Tibial artery (tissue), 4 donors: ENCODE measurements around the gene KIF24.
A peak's percentile ranks its signal among the peaks of the same experiment; 100 is the strongest.

Experiments used
- DNase-seq, 2 donors: peaks; one replicate each; pipeline ENCODE4 v3.0.0-alpha.2; 2019
- H3K27ac ChIP-seq, 2 donors: fragments of 200-600 bp; sonication (generic) in 1 of 2; 1 replicate in 1 of 2; 2 replicates in 1 of 2; pipeline ENCODE4 v1.5.1; 2018 to 2019; ENCODE audit warnings: mild to moderate bottlenecking in 1 of 2
- H3K27me3 ChIP-seq, 2 donors: fragments of 200-600 bp; sonication (generic) in 1 of 2; one replicate each; pipeline versions ENCODE4 v1.5.1 to v1.6.0; 2016 to 2019
- H3K36me3 ChIP-seq, 3 donors: fragments of 200-600 bp; sonication (generic) in 2 of 3; one replicate each; pipeline ENCODE4 v1.5.1; 2016 to 2019; ENCODE audit warnings: mild to moderate bottlenecking in 2 of 3
- H3K4me1 ChIP-seq, 4 donors: fragments of 200-600 bp; sonication (generic) in 2 of 4; 1 replicate in 3 of 4; 2 replicates in 1 of 4; pipeline ENCODE4 v1.5.1; 2016 to 2019
- H3K4me3 ChIP-seq, 2 donors: fragments of 200-600 bp; sonication (generic) in 1 of 2; 1 replicate in 1 of 2; 2 replicates in 1 of 2; pipeline ENCODE4 v1.5.1; 2018 to 2019; ENCODE audit warnings: mild to moderate bottlenecking in 2 of 2
- H3K9me3 ChIP-seq, 3 donors: fragments of 200-600 bp; sonication (generic) in 1 of 3; one replicate each; pipeline ENCODE4 v1.5.1; 2016 to 2019
- CTCF ChIP-seq, 2 experiments: fragments of 200-600 bp in 1 of 2; fragments of 450-650 bp in 1 of 2; IDR thresholded peaks; one replicate each; pipeline ENCODE4 v1.5.1; 2017 to 2019; ENCODE audit warnings: antibody characterized with exemption in 2 of 2, mild to moderate bottlenecking in 1 of 2, moderate library complexity in 1 of 2
- intact Hi-C: fragments of 100-400 bp; cut with DNase I; formaldehyde crosslinking; loops from one replicate; pipeline ENCODE4 v1.15.0; 2023; ENCODE audit warnings: low total_unique reads

Gene KIF24

DNA sequence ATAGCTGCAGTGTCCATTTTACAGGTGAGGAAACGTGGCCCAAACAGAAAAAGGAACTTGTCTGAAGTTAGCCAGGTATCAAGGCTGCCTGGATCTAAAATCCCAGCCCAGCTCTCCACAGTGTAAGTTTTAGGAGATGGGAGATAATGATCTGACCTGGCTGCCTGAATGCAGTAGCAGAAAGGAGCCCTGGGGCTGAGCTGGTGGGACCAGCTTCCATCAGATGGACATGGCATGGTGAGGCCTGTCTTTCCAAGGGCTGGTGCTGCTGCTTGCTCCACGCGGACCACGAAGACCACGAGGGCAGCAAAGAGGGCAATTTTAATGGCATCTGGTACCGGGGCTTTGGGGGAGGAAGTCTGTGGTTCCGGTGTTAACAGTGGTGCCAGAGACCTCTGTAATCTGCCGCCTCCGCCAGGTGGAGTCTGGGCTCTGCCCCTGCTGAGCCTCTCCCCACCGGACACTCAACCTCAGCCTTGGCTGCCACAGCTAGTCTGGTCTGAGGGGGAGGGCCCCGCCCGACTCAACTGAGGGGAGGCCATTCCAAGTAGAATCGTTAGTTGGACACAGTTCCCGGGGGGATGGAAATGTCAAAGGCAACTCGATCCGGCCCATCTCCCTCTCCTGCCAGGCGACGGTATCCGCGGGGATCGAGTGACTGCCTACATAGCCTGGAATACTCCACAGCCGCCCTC lies 47.0 kb upstream of the KIF24 start:
- no peak for TF ChIP-seq CTCF (IDR thresholded peaks at IDR 0.05)
- Histone ChIP-seq H3K36me3 (peaks cover 5 to 18% (median 16%) of the 10 kb centered on the region in 3 donors), H3K4me3 (peak overlapping the region; percentile 61 to 71), H3K27me3 (peaks cover 0 to 16% of the 10 kb centered on the region in 2 donors), H3K4me1 (peaks cover 0 to 42% (median 24%) of the 10 kb centered on the region in 4 donors), H3K27ac (peak overlapping the region; percentile 62 to 72), H3K9me3 (peaks cover 0 to 11% (median 0%) of the 10 kb centered on the region in 3 donors)
- intact Hi-C loops = loop anchor here (2.0 kb wide), 1 partner anchor 45 kb away; no protein-coding TSS in a partner anchor
- DNase-seq = peak in 1 of 2 donors; percentile 35

DNA sequence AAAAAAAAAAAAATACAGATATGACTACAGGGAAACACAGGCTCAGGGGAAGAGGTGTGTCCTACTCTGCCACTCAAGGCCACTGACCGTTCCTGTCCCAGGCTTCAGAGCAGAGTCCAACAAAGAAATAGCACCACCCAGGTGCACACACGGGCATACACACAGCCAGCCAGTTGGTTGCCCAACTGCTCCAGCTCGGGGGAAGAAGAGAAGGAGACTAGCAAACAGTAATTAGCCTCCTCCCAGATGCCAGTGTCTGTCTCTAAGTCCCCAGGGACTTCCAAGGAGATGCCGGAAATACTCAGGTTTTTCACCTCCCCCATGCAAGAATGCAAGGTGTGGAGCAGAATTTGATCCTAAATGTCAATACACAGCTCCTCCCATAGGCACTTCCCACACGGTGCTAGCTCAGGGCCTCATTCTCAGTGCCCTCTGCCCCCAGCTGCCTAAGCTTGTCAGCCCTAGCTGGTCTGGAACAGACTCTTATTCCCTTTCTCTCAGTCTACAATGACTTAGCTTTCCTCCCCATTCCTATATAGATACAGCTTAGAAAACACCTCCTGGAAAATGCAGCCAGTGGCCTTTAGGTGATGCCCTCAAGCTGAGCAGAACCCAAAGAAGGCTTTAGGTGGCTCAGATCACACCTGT lies 46.0 kb upstream of the KIF24 start:
- TF ChIP-seq CTCF (IDR thresholded peaks at IDR 0.05) = no peak
- Histone ChIP-seq H3K36me3 (peaks cover 7 to 25% (median 24%) of the 10 kb centered on the region in 3 donors), H3K4me3 (no peak overlapping the region), H3K27ac (no peak overlapping the region), H3K4me1 (peaks cover 0 to 33% (median 16%) of the 10 kb centered on the region in 4 donors), H3K9me3 (peaks cover 0 to 12% (median 0%) of the 10 kb centered on the region in 3 donors), H3K27me3 (peaks cover 0 to 18% of the 10 kb centered on the region in 2 donors)
- intact Hi-C loops = no loop called here
- no peak for DNase-seq

- Histone ChIP-seq H3K4me3 (no peak overlapping the region), H3K36me3 (peaks cover 7 to 25% (median 25%) of the 10 kb centered on the region in 3 donors), H3K9me3 (peaks cover 0 to 12% (median 0%) of the 10 kb centered on the region in 3 donors), H3K4me1 (peaks cover 0 to 26% (median 12%) of the 10 kb centered on the region in 4 donors), H3K27ac (no peak overlapping the region), H3K27me3 (peaks cover 0 to 18% of the 10 kb centered on the region in 2 donors)
- no peak for DNase-seq
- no peak for TF ChIP-seq CTCF (IDR thresholded peaks at IDR 0.05)
- intact Hi-C loops = no loop called here
These were observed 45.3 kb upstream of the KIF24 start for GRCh38 chr9:34374339-34374738.

- intact Hi-C loops = no loop called here
- DNase-seq = no peak
- peaks cover 0 to 22% (median 11%) of the 10 kb centered on the region in 4 donors for H3K4me1 ChIP-seq
- TF ChIP-seq CTCF (IDR thresholded peaks at IDR 0.05) = no peak
- no peak overlapping the region for H3K27ac ChIP-seq
- peaks cover 7 to 30% (median 25%) of the 10 kb centered on the region in 3 donors for H3K36me3 ChIP-seq
- H3K27me3 ChIP-seq = peaks cover 0 to 18% of the 10 kb centered on the region in 2 donors
- no peak overlapping the region for H3K4me3 ChIP-seq
- H3K9me3 ChIP-seq = peaks cover 0 to 12% (median 0%) of the 10 kb centered on the region in 3 donors
These were observed 44.7 kb upstream of the KIF24 start for GRCh38 chr9:34373749-34374148.

DNA sequence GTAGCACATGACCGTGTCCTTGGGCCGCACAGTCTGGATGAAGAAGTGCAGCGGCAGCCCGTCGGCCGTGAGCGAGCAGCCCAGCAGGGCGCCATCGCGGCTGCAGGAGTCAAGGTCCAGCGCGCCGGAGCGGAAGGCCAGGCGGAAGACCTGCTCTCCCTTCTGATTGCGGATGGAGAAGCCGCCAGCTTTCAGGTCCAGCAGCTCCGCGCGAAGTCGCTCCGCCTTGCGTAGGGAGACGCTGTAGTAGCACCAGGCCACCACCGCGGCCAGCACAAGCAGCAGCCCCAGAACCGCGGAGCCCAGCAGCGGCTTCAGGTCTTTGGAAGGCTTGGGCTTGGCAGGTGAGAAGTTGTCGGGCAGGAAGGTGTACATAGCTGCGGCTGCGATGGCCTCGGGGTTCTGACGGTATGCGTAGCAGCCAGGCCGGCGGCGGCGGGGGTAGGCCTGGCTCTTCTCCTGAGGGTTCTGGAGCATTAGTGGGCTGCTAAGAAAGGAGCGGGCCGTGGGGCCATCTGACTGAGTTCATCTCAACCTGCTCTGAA lies 43.5 kb upstream of the KIF24 start:
- no peak overlapping the region for H3K4me3 ChIP-seq
- peaks cover 0 to 12% (median 0%) of the 10 kb centered on the region in 3 donors for H3K9me3 ChIP-seq
- TF ChIP-seq CTCF (IDR thresholded peaks at IDR 0.05) = no peak
- no peak for DNase-seq
- peaks cover 0 to 18% of the 10 kb centered on the region in 2 donors for H3K27me3 ChIP-seq
- intact Hi-C loops = no loop called here
- peaks cover 0 to 17% (median 8%) of the 10 kb centered on the region in 4 donors for H3K4me1 ChIP-seq
- no peak overlapping the region for H3K27ac ChIP-seq
- peaks cover 7 to 38% (median 30%) of the 10 kb centered on the region in 3 donors for H3K36me3 ChIP-seq
